GM18508 (cell line): ENCODE data around the gene KBTBD7.

Source experiments
- ATAC-seq: cut with Tn5 transposase; IDR thresholded peaks from one replicate; pipeline ENCODE4 v1.9.1; 2021; ENCODE audit warnings: moderate number of reproducible peaks; ENCODE audit not compliant: insufficient read depth, unreplicated experiment

Gene KBTBD7

DNA sequence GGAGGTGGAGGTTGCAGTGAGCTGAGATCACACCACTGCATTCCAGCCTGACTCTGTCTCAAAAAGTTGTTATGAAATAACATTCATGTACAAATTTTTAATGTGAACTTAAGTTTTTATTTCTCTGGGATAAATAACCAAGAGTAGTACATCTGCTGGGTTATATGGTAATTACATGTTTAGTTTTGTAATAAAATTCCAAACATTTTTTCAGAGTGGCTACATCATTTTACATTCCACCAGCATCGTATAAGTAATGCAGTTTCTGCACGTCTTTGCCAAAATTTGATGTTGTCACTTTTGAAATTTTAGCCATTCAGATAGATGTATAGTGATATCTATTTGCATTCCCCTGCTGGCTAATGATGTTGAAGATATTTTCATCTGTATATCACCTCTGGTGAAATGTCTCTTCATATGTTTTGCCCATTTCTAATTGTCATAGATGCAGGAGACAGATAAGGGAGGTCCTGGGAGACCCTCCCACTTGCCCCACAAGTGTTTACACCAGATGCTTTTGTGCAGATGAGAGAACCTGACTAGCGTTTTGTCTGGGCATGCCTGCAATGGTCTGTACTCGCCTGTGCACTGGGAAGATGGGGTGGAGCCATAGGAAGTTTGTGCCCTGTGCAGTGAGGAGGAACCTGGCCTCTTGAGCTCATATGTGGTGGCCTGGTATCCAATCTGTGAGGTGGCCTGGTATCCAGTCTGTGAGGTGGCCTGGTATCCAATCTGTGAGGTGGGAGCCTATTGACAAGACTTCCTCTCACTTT is 49.0 kb downstream of the KBTBD7 start:
- ATAC-seq = no peak

DNA sequence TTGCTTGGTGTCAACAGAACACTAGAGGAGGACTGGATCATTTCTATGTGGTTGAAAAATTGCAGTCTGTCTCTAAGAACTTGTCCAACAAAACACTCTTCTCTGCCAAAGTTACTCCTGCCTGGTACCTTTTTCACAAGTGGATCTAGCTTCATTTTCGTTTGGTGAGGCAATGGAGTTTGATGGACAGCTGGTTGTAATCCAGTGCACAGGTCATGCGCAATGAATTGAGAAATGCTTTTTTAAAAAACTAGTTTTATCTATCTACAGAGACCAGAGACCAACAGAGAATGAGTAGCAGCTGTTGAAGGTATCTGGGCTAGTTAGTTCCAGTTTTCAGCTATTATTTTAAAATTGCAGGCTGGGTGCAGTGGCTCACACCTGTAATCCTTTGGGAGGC is 49.8 kb downstream of the KBTBD7 start:
- ATAC-seq = no peak
